ENCODE results near the gene RAB28.

The RAB28 gene

GRCh38 chr4:13322681-13323101 lies 161.4 kb downstream of the RAB28 start:
- no peak for DNase-seq (ENCODE audit: low spot score)
- in situ Hi-C loops (cut with MboI; ENCODE audit: low sequenced_read_pairs, unreplicated experiment), result no loop called here
- no peak for TF ChIP-seq CTCF (IDR thresholded peaks at IDR 0.05; ENCODE audit: borderline replicate concordance, control extremely low read depth, extremely low read depth, insufficient read depth, missing control alignments)
